Measurements from ENCODE around the gene LEP.

LEP gene

GRCh38 chr7:128205068-128205467 is 36.0 kb upstream of the LEP start:
- Histone ChIP-seq H3K9ac (ENCODE audit: low read depth, low read length, poor library complexity) (no peak overlapping the region), H3K4me2 (ENCODE audit: insufficient read depth, low read length, poor library complexity, severe bottlenecking) (no peak overlapping the region), H3K4ac (ENCODE audit: low read length) (no peak overlapping the region), H4K8ac (ENCODE audit: low read depth, low read length) (no peak overlapping the region), H4K91ac (ENCODE audit: low read depth, low read length, poor library complexity) (no peak overlapping the region), H3K79me1 (ENCODE audit: low read depth, low read length) (no peaks in the 10 kb centered on the region), H2AFZ (ENCODE audit: low read length) (no peak overlapping the region), H3K27ac (replicated peaks; ENCODE audit: low read length) (no peak overlapping the region), H3K23ac (ENCODE audit: low read depth, low read length, poor library complexity) (no peak overlapping the region), H3K18ac (ENCODE audit: low read length) (no peak overlapping the region), H3K9me3 (replicated peaks in 1 of 2; ENCODE audit: control insufficient read depth in 2 of 2, insufficient read depth in 1 of 2, low read depth in 1 of 2, low read length in 2 of 2) (peaks cover 0 to 4% of the 10 kb centered on the region in 2 donors), H3K36me3 (replicated peaks in 1 of 2; ENCODE audit: control insufficient read depth in 2 of 2, insufficient read depth in 2 of 2, low read length in 2 of 2) (no peaks in the 10 kb centered on the region), H2BK15ac (ENCODE audit: low read length) (no peak overlapping the region), H3K14ac (ENCODE audit: low read length) (peak overlapping the region; percentile 33), H2BK12ac (ENCODE audit: low read length) (no peak overlapping the region), H3K27me3 (ENCODE audit: control insufficient read depth in 3 of 3, insufficient read depth in 3 of 3, low read depth in 1 of 3, low read length in 3 of 3) (peaks cover 2 to 57% (median 27%) of the 10 kb centered on the region in 3 experiments), H2BK120ac (ENCODE audit: low read depth, low read length) (no peak overlapping the region), H3K4me3 (ENCODE audit: low read length in 2 of 2) (no peak overlapping the region), H3K4me1 (ENCODE audit: control insufficient read depth in 2 of 2, insufficient read depth in 1 of 2, low read depth in 1 of 2, low read length in 2 of 2) (peaks cover 0 to 8% of the 10 kb centered on the region in 2 donors), H2AK5ac (ENCODE audit: low read depth, low read length) (no peak overlapping the region), H2BK5ac (ENCODE audit: low read length) (no peak overlapping the region)
- no peak for DNase-seq (ENCODE audit: low spot score)
- WGBS, 2 donors (ENCODE audit: extremely low coverage in 2 of 2, insufficient read length in 2 of 2, insufficient replicate concordance in 1 of 2): no CpG with 5 or more reads among the region's 4 CpGs

DNA sequence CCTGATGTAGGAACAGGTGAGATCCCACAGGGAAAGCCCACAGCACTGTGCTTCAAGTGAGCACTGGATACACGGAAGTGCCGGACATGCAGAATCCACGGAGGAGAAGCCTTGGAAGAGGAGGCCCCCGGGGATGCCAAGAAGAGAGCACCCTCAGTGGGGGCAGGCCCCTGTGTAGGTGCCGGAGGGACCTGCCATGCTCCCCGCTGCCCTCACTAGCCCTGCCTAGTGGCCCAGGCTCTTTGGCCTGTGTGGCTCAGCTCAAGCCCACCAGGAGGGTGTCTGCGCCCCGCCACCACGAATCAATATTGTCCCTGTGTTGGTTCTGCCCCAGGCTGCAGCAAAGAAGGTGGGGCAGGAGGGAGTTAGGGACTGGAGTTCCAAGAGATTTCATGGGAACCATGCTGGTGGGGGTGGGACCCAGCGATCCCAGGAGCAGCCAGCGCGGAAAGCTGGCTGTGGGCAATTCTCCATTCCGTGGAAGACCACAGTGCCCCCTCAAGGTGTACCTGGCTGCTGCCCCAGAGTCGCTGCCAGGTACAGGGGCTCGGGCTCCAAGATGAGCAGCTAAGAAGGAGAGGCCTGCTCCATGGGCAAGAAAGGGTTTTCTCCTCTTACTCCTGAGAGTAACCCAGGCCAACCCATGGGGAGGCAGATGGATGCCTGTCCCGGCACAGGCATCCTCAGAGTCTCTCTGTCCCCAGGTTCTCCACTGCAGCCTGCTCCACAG is 34.9 kb upstream of the LEP start:
- peaks cover 0 to 11% of the 10 kb centered on the region in 2 donors for H3K4me1 ChIP-seq (ENCODE audit: control insufficient read depth in 2 of 2, insufficient read depth in 1 of 2, low read depth in 1 of 2, low read length in 2 of 2)
- no peak overlapping the region for H3K18ac ChIP-seq (ENCODE audit: low read length)
- H3K79me1 ChIP-seq (ENCODE audit: low read depth, low read length): no peaks in the 10 kb centered on the region
- no peak overlapping the region for H2BK12ac ChIP-seq (ENCODE audit: low read length)
- no peak overlapping the region for H3K4me3 ChIP-seq (ENCODE audit: low read length in 2 of 2)
- no peak overlapping the region for H3K4ac ChIP-seq (ENCODE audit: low read length)
- H3K14ac ChIP-seq (ENCODE audit: low read length): no peak overlapping the region
- no peak overlapping the region for H2AFZ ChIP-seq (ENCODE audit: low read length)
- peaks cover 0 to 4% of the 10 kb centered on the region in 2 donors for H3K9me3 ChIP-seq (replicated peaks in 1 of 2; ENCODE audit: control insufficient read depth in 2 of 2, insufficient read depth in 1 of 2, low read depth in 1 of 2, low read length in 2 of 2)
- no peak overlapping the region for H4K8ac ChIP-seq (ENCODE audit: low read depth, low read length)
- DNase-seq (ENCODE audit: low spot score): no peak
- WGBS, 2 donors (ENCODE audit: extremely low coverage in 2 of 2, insufficient read length in 2 of 2, insufficient replicate concordance in 1 of 2): no CpG with 5 or more reads among the region's 16 CpGs
- no peak overlapping the region for H3K23ac ChIP-seq (ENCODE audit: low read depth, low read length, poor library complexity)
- no peak overlapping the region for H3K4me2 ChIP-seq (ENCODE audit: insufficient read depth, low read length, poor library complexity, severe bottlenecking)
- no peak overlapping the region for H4K91ac ChIP-seq (ENCODE audit: low read depth, low read length, poor library complexity)
- no peaks in the 10 kb centered on the region for H3K36me3 ChIP-seq (replicated peaks in 1 of 2; ENCODE audit: control insufficient read depth in 2 of 2, insufficient read depth in 2 of 2, low read length in 2 of 2)
- peak overlapping the region; percentile 18 for H2BK15ac ChIP-seq (ENCODE audit: low read length)
- peaks cover 2 to 53% (median 20%) of the 10 kb centered on the region in 3 experiments for H3K27me3 ChIP-seq (ENCODE audit: control insufficient read depth in 3 of 3, insufficient read depth in 3 of 3, low read depth in 1 of 3, low read length in 3 of 3)
- H2AK5ac ChIP-seq (ENCODE audit: low read depth, low read length): peak overlapping the region; percentile 6
- H2BK5ac ChIP-seq (ENCODE audit: low read length): no peak overlapping the region
- H3K27ac ChIP-seq (replicated peaks; ENCODE audit: low read length): no peak overlapping the region
- H3K9ac ChIP-seq (ENCODE audit: low read depth, low read length, poor library complexity): no peak overlapping the region
- no peak overlapping the region for H2BK120ac ChIP-seq (ENCODE audit: low read depth, low read length)

- peaks cover 0 to 9% of the 10 kb centered on the region in 2 donors for H3K4me1 ChIP-seq (ENCODE audit: control insufficient read depth in 2 of 2, insufficient read depth in 1 of 2, low read depth in 1 of 2, low read length in 2 of 2)
- H3K4me2 ChIP-seq (ENCODE audit: insufficient read depth, low read length, poor library complexity, severe bottlenecking): no peak overlapping the region
- no peak overlapping the region for H2BK5ac ChIP-seq (ENCODE audit: low read length)
- no peak overlapping the region for H3K27ac ChIP-seq (replicated peaks; ENCODE audit: low read length)
- H4K8ac ChIP-seq (ENCODE audit: low read depth, low read length): no peak overlapping the region
- H3K79me1 ChIP-seq (ENCODE audit: low read depth, low read length): no peaks in the 10 kb centered on the region
- peaks cover 0 to 48% (median 13%) of the 10 kb centered on the region in 3 experiments for H3K27me3 ChIP-seq (ENCODE audit: control insufficient read depth in 3 of 3, insufficient read depth in 3 of 3, low read depth in 1 of 3, low read length in 3 of 3)
- no peak overlapping the region for H3K14ac ChIP-seq (ENCODE audit: low read length)
- no peaks in the 10 kb centered on the region for H3K36me3 ChIP-seq (replicated peaks in 1 of 2; ENCODE audit: control insufficient read depth in 2 of 2, insufficient read depth in 2 of 2, low read length in 2 of 2)
- H2AFZ ChIP-seq (ENCODE audit: low read length): no peak overlapping the region
- peaks cover 0 to under 1% of the 10 kb centered on the region in 2 donors for H3K9me3 ChIP-seq (replicated peaks in 1 of 2; ENCODE audit: control insufficient read depth in 2 of 2, insufficient read depth in 1 of 2, low read depth in 1 of 2, low read length in 2 of 2)
- no CpG with 5 or more reads among the region's 9 CpGs for WGBS, 2 donors (ENCODE audit: extremely low coverage in 2 of 2, insufficient read length in 2 of 2, insufficient replicate concordance in 1 of 2)
- H3K4ac ChIP-seq (ENCODE audit: low read length): no peak overlapping the region
- H3K18ac ChIP-seq (ENCODE audit: low read length): no peak overlapping the region
- H3K9ac ChIP-seq (ENCODE audit: low read depth, low read length, poor library complexity): no peak overlapping the region
- H2BK12ac ChIP-seq (ENCODE audit: low read length): no peak overlapping the region
- no peak overlapping the region for H3K23ac ChIP-seq (ENCODE audit: low read depth, low read length, poor library complexity)
- no peak for DNase-seq (ENCODE audit: low spot score)
- no peak overlapping the region for H4K91ac ChIP-seq (ENCODE audit: low read depth, low read length, poor library complexity)
- no peak overlapping the region for H3K4me3 ChIP-seq (ENCODE audit: low read length in 2 of 2)
- peak overlapping the region; percentile 6 for H2AK5ac ChIP-seq (ENCODE audit: low read depth, low read length)
- H2BK120ac ChIP-seq (ENCODE audit: low read depth, low read length): no peak overlapping the region
- no peak overlapping the region for H2BK15ac ChIP-seq (ENCODE audit: low read length)
These were observed 34.2 kb upstream of the LEP start for GRCh38 chr7:128206747-128207500.

- H3K23ac ChIP-seq (ENCODE audit: low read depth, low read length, poor library complexity): no peak overlapping the region
- H3K4me1 ChIP-seq (ENCODE audit: control insufficient read depth in 2 of 2, insufficient read depth in 1 of 2, low read depth in 1 of 2, low read length in 2 of 2): peaks cover 0 to 10% of the 10 kb centered on the region in 2 donors
- H4K8ac ChIP-seq (ENCODE audit: low read depth, low read length): no peak overlapping the region
- H3K79me1 ChIP-seq (ENCODE audit: low read depth, low read length): no peaks in the 10 kb centered on the region
- H3K36me3 ChIP-seq (replicated peaks in 1 of 2; ENCODE audit: control insufficient read depth in 2 of 2, insufficient read depth in 2 of 2, low read length in 2 of 2): no peaks in the 10 kb centered on the region
- peaks cover 0 to 44% (median 7%) of the 10 kb centered on the region in 3 experiments for H3K27me3 ChIP-seq (ENCODE audit: control insufficient read depth in 3 of 3, insufficient read depth in 3 of 3, low read depth in 1 of 3, low read length in 3 of 3)
- no peak overlapping the region for H2BK12ac ChIP-seq (ENCODE audit: low read length)
- no peak overlapping the region for H4K91ac ChIP-seq (ENCODE audit: low read depth, low read length, poor library complexity)
- no peak overlapping the region for H2BK5ac ChIP-seq (ENCODE audit: low read length)
- no peak overlapping the region for H3K14ac ChIP-seq (ENCODE audit: low read length)
- H2BK120ac ChIP-seq (ENCODE audit: low read depth, low read length): no peak overlapping the region
- H2AFZ ChIP-seq (ENCODE audit: low read length): no peak overlapping the region
- H3K27ac ChIP-seq (replicated peaks; ENCODE audit: low read length): no peak overlapping the region
- no CpG with 5 or more reads among the region's 4 CpGs for WGBS, 2 donors (ENCODE audit: extremely low coverage in 2 of 2, insufficient read length in 2 of 2, insufficient replicate concordance in 1 of 2)
- H3K4me3 ChIP-seq (ENCODE audit: low read length in 2 of 2): no peak overlapping the region
- no peak overlapping the region for H3K9ac ChIP-seq (ENCODE audit: low read depth, low read length, poor library complexity)
- H2AK5ac ChIP-seq (ENCODE audit: low read depth, low read length): peak overlapping the region; percentile 30
- no peak overlapping the region for H3K4me2 ChIP-seq (ENCODE audit: insufficient read depth, low read length, poor library complexity, severe bottlenecking)
- H2BK15ac ChIP-seq (ENCODE audit: low read length): no peak overlapping the region
- H3K9me3 ChIP-seq (replicated peaks in 1 of 2; ENCODE audit: control insufficient read depth in 2 of 2, insufficient read depth in 1 of 2, low read depth in 1 of 2, low read length in 2 of 2): no peaks in the 10 kb centered on the region
- H3K4ac ChIP-seq (ENCODE audit: low read length): no peak overlapping the region
- H3K18ac ChIP-seq (ENCODE audit: low read length): no peak overlapping the region
- DNase-seq (ENCODE audit: low spot score): no peak
These were observed 33.5 kb upstream of the LEP start for GRCh38 chr7:128207609-128208008.

Data from neuronal stem cell (in vitro differentiated cells).